Memory B cell (primary cell): Measurements from ENCODE around the gene WRNIP1.
A peak's percentile ranks its signal among the peaks of the same experiment; 100 is the strongest.

Experiments used
- ATAC-seq: fragments of 150-1000 bp; cut with Tn5 transposase; 2 replicates; pipeline ENCODE4 v1.10.0; 2021; ENCODE audit warnings: low read depth, mild to moderate bottlenecking, moderate library complexity
- DNase-seq, 2 donors: peaks; one replicate each; pipeline ENCODE4 v3.0.0; 2022; ENCODE audit warnings: low spot score in 2 of 2
- H3K27ac Mint-ChIP-seq: one replicate; pipeline ENCODE4 v1.8.0; 2022; ENCODE audit warnings: mild to moderate bottlenecking, moderate library complexity, mixed read lengths
- H3K27me3 Mint-ChIP-seq: one replicate; pipeline ENCODE4 v1.8.0; 2022; ENCODE audit warnings: mixed read lengths
- H3K36me3 Mint-ChIP-seq: one replicate; pipeline ENCODE4 v1.8.0; 2022; ENCODE audit warnings: mild to moderate bottlenecking, mixed read lengths
- H3K4me1 Mint-ChIP-seq: one replicate; pipeline ENCODE4 v1.8.0; 2022; ENCODE audit warnings: mixed read lengths
- H3K4me3 Mint-ChIP-seq: one replicate; pipeline ENCODE4 v1.8.0; 2022; ENCODE audit warnings: mild to moderate bottlenecking, moderate library complexity, mixed read lengths
- H3K9me3 Mint-ChIP-seq: one replicate; pipeline ENCODE4 v1.8.0; 2022; ENCODE audit warnings: mixed read lengths

WRNIP1 gene

DNA sequence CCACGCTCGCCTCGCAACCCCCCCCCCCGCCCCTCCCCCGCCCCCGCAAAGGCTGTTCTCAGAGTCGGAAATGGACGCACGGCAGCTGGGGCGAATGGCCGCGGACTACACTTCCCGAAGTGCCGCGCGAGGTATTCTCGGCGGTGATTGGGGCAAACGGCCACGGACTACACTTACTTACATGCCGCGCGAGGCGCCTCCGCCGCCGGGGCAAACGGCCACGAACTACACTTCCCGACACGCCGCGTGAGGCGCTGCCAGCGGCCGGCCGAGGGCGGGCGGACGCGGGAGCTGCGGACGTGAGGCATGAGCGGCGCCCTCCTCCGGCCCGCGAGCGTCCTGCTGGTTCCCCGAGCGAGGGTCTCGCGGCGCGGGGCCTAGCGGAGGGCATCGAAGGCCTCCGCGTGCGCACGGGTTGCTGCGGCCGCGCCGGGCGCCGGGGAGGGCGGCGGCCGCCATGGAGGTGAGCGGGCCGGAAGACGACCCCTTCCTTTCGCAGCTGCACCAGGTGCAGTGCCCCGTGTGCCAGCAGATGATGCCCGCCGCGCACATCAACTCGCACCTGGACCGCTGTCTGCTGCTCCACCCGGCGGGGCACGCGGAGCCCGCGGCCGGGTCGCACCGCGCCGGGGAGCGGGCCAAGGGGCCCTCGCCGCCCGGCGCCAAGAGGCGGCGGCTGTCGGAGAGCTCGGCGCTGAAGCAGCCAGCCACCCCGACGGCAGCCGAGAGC lies at the start of gene WRNIP1:
TSS of gene WRNIP1 (plus strand) at position 228 of the 730 bp plus-strand sequence. CDS start at position 458, 230 bp downstream.
- Mint-ChIP-seq H3K27ac (peak within 1 kb of the TSS; percentile 98), H3K27me3 (no peaks in the 10 kb centered on the region), H3K36me3 (peaks cover 3% of the 10 kb centered on the region), H3K9me3 (no peaks in the 10 kb centered on the region), H3K4me1 (peaks cover 16% of the 10 kb centered on the region), H3K4me3 (peak within 1 kb of the TSS; percentile 92)
- ATAC-seq (peak; percentile 83), DNase-seq (peak; percentile 88 to 93)

DNA sequence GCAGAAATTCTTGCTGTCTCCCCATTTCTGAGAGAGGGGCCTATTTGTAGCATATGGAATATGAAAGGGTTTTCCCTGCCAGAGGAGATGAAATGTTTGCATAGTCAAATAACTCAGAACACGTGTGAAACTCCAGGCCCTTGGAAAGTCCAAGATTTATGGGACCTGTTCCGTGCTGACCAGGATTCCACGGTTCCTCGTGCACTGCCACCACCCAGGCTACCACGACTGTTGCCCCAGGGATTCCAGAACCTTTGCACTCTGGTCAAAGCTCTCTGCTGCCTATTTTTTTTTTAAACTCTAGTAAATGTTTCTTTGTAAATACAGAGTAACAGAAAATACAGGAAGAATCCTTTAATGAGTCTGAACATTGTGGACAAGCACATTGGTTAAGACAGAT lies 49.5 kb upstream of the WRNIP1 start:
- Mint-ChIP-seq H3K9me3 (peaks cover 1% of the 10 kb centered on the region), H3K27ac (no peak overlapping the region), H3K4me3 (no peak overlapping the region), H3K27me3 (no peaks in the 10 kb centered on the region), H3K36me3 (peaks cover 2% of the 10 kb centered on the region), H3K4me1 (peaks cover 5% of the 10 kb centered on the region)
- DNase-seq, result no peak
- ATAC-seq, result no peak

- DNase-seq (no peak), ATAC-seq (no peak)
- Mint-ChIP-seq H3K4me1 (peaks cover 5% of the 10 kb centered on the region), H3K36me3 (peaks cover 8% of the 10 kb centered on the region), H3K27ac (no peak overlapping the region), H3K27me3 (no peaks in the 10 kb centered on the region), H3K9me3 (peaks cover 2% of the 10 kb centered on the region), H3K4me3 (no peak overlapping the region)
Measured at GRCh38 chr6:2716936-2717700, 48.1 kb upstream of the WRNIP1 start.

DNA sequence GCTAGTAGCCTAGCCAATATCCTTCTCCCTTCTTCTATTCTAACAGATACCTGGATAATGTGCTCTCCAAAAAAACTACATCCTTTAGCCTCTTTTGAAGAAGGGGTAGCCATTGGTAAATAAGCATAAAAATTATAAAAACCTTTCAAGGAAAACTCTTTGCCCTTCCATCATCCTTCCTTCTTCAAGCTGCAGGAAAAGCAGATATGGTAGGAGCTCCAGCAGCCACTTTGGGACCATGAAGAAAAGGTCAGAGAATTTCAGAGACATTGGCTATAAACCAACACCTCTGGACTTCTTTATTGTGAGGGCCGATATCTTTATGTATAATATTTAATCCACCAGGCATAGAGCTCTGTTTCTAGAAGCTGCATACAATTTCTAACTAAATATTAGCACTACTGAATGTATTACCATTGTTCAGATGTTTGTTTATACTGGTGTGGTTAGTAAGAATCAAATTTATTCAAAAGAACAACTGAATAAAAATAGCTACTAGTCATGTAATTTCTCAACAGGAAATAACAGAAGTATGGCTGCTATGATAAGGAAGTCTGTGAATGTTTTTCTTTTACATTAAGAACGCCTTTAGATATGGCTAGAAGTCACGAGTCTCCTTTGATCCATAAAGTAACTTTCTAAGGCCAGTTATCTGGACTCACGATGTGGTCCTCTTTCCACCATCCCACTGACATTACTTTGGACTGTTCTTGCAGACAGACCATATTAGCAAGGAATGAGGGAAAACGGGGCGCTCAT lies 46.7 kb upstream of the WRNIP1 start:
- ATAC-seq, result no peak
- no peak for DNase-seq
- H3K4me1 Mint-ChIP-seq, result peaks cover 5% of the 10 kb centered on the region
- H3K27ac Mint-ChIP-seq, result no peak overlapping the region
- no peak overlapping the region for H3K4me3 Mint-ChIP-seq
- H3K27me3 Mint-ChIP-seq, result no peaks in the 10 kb centered on the region
- H3K9me3 Mint-ChIP-seq, result peaks cover 6% of the 10 kb centered on the region
- H3K36me3 Mint-ChIP-seq, result peaks cover 9% of the 10 kb centered on the region

GRCh38 chr6:2719093-2719455 lies 46.1 kb upstream of the WRNIP1 start:
- Mint-ChIP-seq H3K27me3 (no peaks in the 10 kb centered on the region), H3K9me3 (peaks cover 6% of the 10 kb centered on the region), H3K4me1 (peaks cover 5% of the 10 kb centered on the region), H3K36me3 (peaks cover 9% of the 10 kb centered on the region), H3K27ac (no peak overlapping the region), H3K4me3 (no peak overlapping the region)
- no peak for ATAC-seq
- DNase-seq, result no peak

DNA sequence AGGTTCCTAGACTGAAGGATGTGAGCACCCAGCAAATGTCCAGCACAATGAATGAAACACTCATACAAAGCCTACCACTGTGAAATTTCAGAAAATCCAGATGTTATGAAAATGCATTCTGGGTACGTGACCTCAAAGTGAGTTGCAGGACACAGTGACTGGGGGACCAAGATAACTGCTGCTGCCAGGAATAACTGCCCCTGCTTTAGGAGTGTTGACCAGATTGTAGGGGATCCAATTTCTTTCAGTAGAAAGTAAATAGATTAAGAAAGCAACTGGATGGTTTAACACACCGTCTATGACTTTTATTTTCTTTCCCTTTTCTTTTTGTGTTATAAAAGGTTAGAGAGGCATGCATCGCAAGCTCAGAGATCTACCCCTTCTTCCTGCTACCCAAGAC lies 44.0 kb upstream of the WRNIP1 start:
- Mint-ChIP-seq H3K27ac (no peak overlapping the region), H3K27me3 (no peaks in the 10 kb centered on the region), H3K4me1 (peaks cover 11% of the 10 kb centered on the region), H3K36me3 (peaks cover 9% of the 10 kb centered on the region), H3K9me3 (peaks cover 6% of the 10 kb centered on the region), H3K4me3 (no peak overlapping the region)
- ATAC-seq (no peak), DNase-seq (no peak)

DNA sequence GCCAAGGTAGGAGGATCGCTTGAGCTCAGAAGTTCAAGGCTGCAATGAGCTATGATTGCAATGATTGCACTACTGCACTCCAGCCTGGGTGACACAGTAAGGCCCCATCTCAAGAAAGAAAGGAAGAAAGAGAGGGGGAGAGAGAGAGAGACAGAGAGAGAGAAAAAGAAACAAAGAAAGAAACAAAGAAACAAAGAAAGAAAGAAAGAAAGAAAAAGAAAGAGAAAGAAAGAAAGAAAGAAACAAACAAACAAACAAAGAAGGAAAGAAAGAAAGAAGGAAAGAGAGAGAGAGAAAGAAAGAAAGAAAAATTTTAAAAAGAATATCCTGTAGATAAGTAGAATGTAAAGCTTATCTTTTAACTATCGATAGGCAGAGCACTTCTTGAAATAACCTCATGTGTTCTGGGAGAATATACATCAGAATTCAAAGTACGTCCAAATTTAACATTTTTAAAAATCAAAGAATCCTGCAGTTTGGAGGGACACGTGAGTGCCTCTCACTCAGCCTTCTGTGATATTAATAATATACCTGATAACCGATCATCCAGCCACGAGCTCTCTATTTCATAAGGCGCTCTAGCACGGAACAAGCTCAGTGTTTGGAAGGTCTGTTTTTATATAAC lies 39.7 kb upstream of the WRNIP1 start:
- Mint-ChIP-seq H3K4me3 (no peak overlapping the region), H3K4me1 (peaks cover 6% of the 10 kb centered on the region), H3K36me3 (peaks cover 9% of the 10 kb centered on the region), H3K27ac (no peak overlapping the region), H3K9me3 (peaks cover 6% of the 10 kb centered on the region), H3K27me3 (peaks cover 9% of the 10 kb centered on the region)
- no peak for DNase-seq
- no peak for ATAC-seq

GRCh38 chr6:2725999-2726567 lies 39.1 kb upstream of the WRNIP1 start:
- Mint-ChIP-seq H3K27ac (peak overlapping the region; percentile 12), H3K4me1 (peaks cover 6% of the 10 kb centered on the region), H3K4me3 (no peak overlapping the region)

DNA sequence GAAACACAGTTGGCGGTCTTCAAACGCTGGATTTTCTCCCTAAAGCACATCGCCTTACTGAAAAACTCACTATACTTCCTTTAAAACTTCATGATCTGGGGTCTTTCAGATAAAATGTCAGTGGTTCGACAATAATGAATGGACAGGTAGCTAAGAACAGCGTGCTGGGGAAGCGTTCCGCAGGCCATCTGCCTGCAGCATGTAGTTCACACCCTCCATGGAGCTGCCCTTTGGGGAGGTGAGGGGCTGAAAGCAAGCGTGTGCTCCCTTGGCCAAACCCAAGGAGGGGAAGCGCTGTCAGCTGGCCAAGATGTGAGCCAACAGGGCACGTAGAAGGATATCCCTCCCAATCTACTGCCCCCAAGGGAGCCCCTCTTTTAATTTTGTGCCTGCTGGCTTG lies 35.3 kb upstream of the WRNIP1 start:
- H3K27ac Mint-ChIP-seq, result no peak overlapping the region
- peaks cover 13% of the 10 kb centered on the region for H3K4me1 Mint-ChIP-seq
- no peak for DNase-seq

More at GRCh38 chr6:2725999-2726567, 39.1 kb upstream of the WRNIP1 start:
- ATAC-seq (peak; percentile 53), DNase-seq (no peak)
- Mint-ChIP-seq H3K9me3 (peaks cover 5% of the 10 kb centered on the region), H3K36me3 (peaks cover 7% of the 10 kb centered on the region), H3K27me3 (peaks cover 9% of the 10 kb centered on the region)

DNA sequence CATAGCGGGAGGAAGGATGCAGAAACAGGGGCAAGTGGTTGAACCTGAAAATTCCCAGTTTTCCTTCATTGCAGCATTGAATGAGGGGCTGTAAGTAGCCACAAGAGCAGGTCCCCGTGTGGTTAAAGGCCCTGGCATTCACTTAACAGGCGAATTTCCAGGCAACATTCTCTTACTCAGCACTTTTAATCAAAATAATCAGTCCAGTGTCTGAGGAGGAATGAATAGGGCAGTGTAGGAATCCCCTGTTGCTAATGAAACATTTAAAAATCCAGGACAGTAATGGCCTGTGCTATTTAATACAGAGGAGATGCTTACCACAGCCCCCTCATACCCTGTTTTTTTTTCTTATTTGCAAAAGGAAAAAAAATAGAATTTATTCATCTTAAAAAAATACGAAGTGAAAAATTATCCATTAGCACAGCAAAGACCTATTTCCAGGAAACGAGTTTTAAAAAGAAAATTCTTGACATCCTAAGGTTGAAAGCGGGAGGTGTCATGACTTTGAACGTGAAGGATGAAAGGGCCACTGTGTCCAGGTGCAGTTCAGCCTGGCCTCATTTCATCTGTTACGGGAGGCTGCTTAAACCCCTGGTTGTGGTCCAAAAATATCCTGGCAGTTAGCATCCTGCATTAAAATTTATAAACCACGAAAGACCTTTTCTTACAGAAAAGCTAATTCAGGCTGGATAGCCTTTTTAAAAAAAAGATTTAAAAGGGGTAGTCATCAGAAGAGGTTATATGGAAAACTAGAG lies 34.7 kb upstream of the WRNIP1 start:
- H3K27ac Mint-ChIP-seq, result no peak overlapping the region
- H3K4me3 Mint-ChIP-seq, result no peak overlapping the region
- peaks cover 3% of the 10 kb centered on the region for H3K36me3 Mint-ChIP-seq
- H3K9me3 Mint-ChIP-seq, result peaks cover 3% of the 10 kb centered on the region
- H3K27me3 Mint-ChIP-seq, result peaks cover 9% of the 10 kb centered on the region
- DNase-seq (no peak), ATAC-seq (no peak)
- H3K4me1 Mint-ChIP-seq, result peaks cover 9% of the 10 kb centered on the region

More for the DNA sequence above, 35.3 kb upstream of the WRNIP1 start:
- Mint-ChIP-seq H3K36me3 (peaks cover 3% of the 10 kb centered on the region), H3K27me3 (peaks cover 9% of the 10 kb centered on the region), H3K9me3 (peaks cover 3% of the 10 kb centered on the region), H3K4me3 (no peak overlapping the region)
- no peak for ATAC-seq

DNA sequence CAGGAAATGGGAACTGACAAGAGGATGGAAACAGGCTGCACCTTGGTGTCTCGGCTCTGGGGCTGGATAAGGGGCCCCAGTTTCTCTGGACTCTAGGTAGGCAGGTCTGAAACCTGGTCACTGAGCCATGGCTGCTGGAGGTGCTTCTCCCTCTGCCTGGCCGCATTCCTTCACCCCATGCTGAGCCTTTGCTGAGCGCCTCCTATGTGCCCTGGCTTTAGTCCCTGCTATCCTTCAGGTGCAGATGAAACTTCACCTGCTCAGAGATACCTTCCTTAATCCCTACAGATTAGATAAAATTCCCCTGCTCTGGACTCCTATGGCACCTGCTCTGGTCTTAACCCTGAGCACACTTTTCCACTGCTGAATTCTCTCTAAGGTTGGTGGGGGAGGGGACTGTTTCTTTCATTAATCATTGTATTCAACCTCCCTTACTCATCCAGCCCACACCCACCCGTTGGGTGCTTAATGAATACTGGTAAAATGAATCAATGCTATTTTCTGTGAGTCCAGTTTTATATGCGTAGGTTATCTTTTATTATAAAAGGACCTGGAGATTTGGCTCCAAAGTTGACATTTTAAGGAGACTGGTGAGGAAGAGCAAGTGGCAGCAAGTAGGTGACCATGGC lies 33.8 kb upstream of the WRNIP1 start:
- no peak for DNase-seq
- no peak for ATAC-seq
- peaks cover 9% of the 10 kb centered on the region for H3K27me3 Mint-ChIP-seq
- peaks cover 3% of the 10 kb centered on the region for H3K36me3 Mint-ChIP-seq
- no peak overlapping the region for H3K27ac Mint-ChIP-seq
- peaks cover 3% of the 10 kb centered on the region for H3K9me3 Mint-ChIP-seq
- no peak overlapping the region for H3K4me3 Mint-ChIP-seq
- peaks cover 6% of the 10 kb centered on the region for H3K4me1 Mint-ChIP-seq

DNA sequence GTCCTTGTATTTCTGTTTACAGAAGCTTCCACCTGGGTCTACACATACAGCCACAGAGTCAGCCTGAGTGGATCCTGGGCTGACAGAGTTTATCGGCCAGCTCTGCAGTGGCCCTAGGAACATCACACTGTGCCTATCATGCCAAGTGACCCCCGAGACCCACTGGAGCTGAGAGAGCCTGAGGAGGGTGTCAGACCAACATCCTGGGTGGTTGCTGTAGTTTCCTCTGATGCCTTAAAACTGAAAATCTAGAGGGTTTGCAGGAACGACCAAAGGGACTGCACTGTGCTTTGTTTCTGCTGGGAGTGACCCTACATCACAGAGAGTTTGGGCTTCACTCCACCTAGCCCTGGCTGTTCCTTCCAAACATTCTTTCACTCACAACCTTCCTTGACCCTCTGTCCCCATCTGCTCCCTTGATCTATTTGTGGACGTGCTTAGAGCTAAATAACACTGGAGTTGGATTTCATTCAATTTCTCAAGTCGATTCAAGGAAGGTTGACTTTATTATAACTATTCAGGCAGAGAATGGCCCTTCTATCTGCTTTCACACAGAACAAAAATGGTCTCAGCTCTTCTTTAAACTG lies 32.6 kb upstream of the WRNIP1 start:
- DNase-seq (no peak), ATAC-seq (no peak)
- Mint-ChIP-seq H3K4me3 (no peak overlapping the region), H3K27ac (peak overlapping the region; percentile 93), H3K9me3 (peaks cover 3% of the 10 kb centered on the region), H3K4me1 (peaks cover 6% of the 10 kb centered on the region), H3K36me3 (peaks cover 3% of the 10 kb centered on the region), H3K27me3 (peaks cover 9% of the 10 kb centered on the region)
